HG03457 (cell line): ENCODE results near the gene EXO5.
"Not testable (repeated sequence)": the region's sequence is repeated elsewhere in the genome, so short reads cannot be mapped to it uniquely, and the experiment has no call there.

ENCODE experiments used
- ATAC-seq: cut with Tn5 transposase; IDR thresholded peaks from one replicate; pipeline ENCODE4 v1.9.1; 2021; ENCODE audit warnings: moderate number of reproducible peaks; ENCODE audit not compliant: unreplicated experiment

EXO5 gene

DNA sequence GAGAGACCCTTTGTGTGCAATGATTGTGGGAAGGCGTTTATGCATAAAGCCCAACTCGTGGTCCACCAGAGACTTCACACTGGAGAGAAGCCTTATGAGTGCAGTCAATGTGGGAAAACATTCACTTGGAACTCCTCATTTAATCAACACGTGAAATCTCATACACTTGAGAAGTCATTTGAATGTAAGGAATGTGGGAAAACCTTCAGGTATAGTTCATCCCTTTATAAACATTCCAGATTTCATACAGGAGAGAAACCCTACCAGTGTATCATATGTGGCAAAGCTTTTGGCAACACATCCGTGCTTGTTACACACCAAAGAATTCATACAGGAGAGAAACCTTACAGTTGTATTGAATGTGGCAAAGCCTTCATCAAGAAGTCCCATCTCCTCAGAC, 38.4 kb downstream of the EXO5 start:
- no peak for ATAC-seq

GRCh38 chr1:40553017-40553416, 44.5 kb downstream of the EXO5 start:
- no peak for ATAC-seq

DNA sequence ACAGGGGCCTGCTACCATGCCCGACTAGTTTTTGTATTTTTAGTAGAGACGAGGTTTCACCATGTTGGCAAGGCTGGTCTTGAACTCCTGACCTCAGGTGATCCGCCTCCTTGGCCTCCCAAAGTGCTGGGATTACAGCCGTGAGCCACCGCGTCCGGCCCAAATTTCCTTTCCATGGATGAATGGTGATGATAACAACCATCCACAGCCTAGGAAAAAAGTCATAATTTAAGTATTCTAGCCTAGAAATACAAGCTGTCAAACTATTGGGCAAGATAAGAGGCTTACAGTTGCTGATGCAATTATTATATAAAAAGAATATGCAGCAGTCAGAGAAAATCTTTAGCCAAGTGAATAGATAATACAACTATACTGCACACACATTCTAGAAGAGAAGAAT, 46.2 kb downstream of the EXO5 start:
- not testable (repeated sequence) for ATAC-seq

DNA sequence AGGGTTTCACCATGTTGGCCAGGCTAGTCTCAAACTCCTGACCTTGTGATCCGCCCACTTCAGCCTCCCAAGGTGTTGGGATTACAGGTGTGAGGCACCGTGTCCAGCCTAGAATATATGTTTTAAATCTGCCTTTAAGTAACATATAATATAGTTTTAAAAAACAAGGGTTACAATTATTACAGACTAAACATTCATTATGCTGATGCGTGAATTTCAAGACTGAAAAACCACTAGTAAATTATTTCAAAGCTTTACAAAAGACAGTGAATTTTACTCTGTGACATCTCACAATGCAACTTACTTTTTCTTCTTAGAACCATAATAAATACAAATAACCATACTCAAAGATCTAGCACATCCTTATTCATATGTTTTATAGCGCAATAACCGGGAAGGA, 47.6 kb downstream of the EXO5 start:
- no peak for ATAC-seq

GRCh38 chr1:40558241-40558640, 49.7 kb downstream of the EXO5 start:
- not testable (repeated sequence) for ATAC-seq

- no peak for ATAC-seq
Measured at GRCh38 chr1:40562185-40562584, 53.6 kb downstream of the EXO5 start.

DNA sequence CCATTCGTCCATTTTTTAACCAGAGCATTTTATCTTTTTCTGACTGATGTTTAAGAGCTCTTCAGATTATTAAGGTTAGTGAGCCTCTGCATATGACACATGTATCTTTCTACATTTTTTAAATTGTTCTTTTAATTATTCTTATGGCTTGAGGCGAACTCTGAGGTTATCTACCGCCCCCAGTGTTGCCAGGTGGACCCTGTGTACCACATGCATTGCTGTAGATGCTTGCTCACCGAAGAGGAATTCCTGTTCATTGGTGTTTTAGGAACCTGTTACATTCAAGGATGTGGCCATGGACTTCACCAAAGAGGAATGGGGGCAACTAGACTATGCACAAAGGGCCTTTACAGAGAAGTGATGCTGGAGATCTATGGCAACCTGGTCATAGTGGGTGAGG, 54.7 kb downstream of the EXO5 start:
- ATAC-seq: no peak

- ATAC-seq: no peak
Measured at GRCh38 chr1:40564506-40564905, 55.9 kb downstream of the EXO5 start.

- no peak for ATAC-seq
Measured at GRCh38 chr1:40564913-40565312, 56.3 kb downstream of the EXO5 start.
